MM.1S (cell line): ENCODE data around the gene ST6GAL1.
"Not testable (repeated sequence)": the region's sequence is repeated elsewhere in the genome, so short reads cannot be mapped to it uniquely, and the experiment has no call there.

Experiments
- DNase-seq: peaks from one replicate; pipeline ENCODE4 v3.0.0-alpha.2; 2015
- H2AFZ ChIP-seq: fragments of 300-600 bp; sonication (generic); 2 replicates; pipeline ENCODE4 v1.6.0; 2016; ENCODE audit warnings: antibody characterized with exemption, low read length
- H3F3A ChIP-seq: fragments of 300-600 bp; sonication (generic); 2 replicates; pipeline ENCODE4 v1.6.1; 2016; ENCODE audit warnings: mild to moderate bottlenecking, antibody characterized with exemption, low read length, moderate library complexity, mixed read lengths; ENCODE audit not compliant: insufficient read depth
- H3K27ac ChIP-seq: fragments of 300-600 bp; sonication (generic); 2 replicates; pipeline ENCODE4 v1.5.1; 2016; ENCODE audit warnings: mild to moderate bottlenecking, low read length
- H3K27me3 ChIP-seq: fragments of 300-600 bp; sonication (generic); replicated peaks from 2 replicates; pipeline ENCODE4 v1.6.0; 2016; ENCODE audit warnings: low read length; ENCODE audit not compliant: insufficient read depth
- H3K36me3 ChIP-seq: fragments of 300-600 bp; sonication (generic); replicated peaks from 2 replicates; pipeline ENCODE4 v1.6.1; 2016; ENCODE audit warnings: mild to moderate bottlenecking, low read length, mixed read lengths; ENCODE audit not compliant: insufficient read depth
- H3K4me1 ChIP-seq: fragments of 300-600 bp; sonication (generic); 2 replicates; pipeline ENCODE4 v1.6.1; 2016; ENCODE audit warnings: low read length, mixed read lengths
- H3K4me2 ChIP-seq: fragments of 300-600 bp; sonication (generic); 2 replicates; pipeline ENCODE4 v1.6.0; 2016; ENCODE audit warnings: low read depth, low read length
- H3K4me3 ChIP-seq: fragments of 300-600 bp; sonication (generic); 2 replicates; pipeline ENCODE4 v1.5.1; 2016; ENCODE audit warnings: low read length, mixed read lengths
- H3K79me2 ChIP-seq: fragments of 300-600 bp; sonication (generic); 2 replicates; pipeline ENCODE4 v1.6.1; 2016; ENCODE audit warnings: mixed run types, low read length, mixed read lengths
- H3K9ac ChIP-seq: fragments of 300-600 bp; sonication (generic); 2 replicates; pipeline ENCODE4 v1.6.1; 2016; ENCODE audit warnings: low read length, mixed read lengths
- H3K9me2 ChIP-seq: fragments of 300-600 bp; sonication (generic); replicated peaks from 2 replicates; pipeline ENCODE4 v1.6.1; 2016; ENCODE audit warnings: mild to moderate bottlenecking, low read length, mixed read lengths; ENCODE audit not compliant: insufficient read depth
- H3K9me3 ChIP-seq: fragments of 300-600 bp; sonication (generic); replicated peaks from 2 replicates; pipeline ENCODE4 v1.6.1; 2016; ENCODE audit warnings: mild to moderate bottlenecking, low read length, mixed read lengths; ENCODE audit not compliant: insufficient read depth
- H4K20me1 ChIP-seq: fragments of 300-600 bp; sonication (generic); 2 replicates; pipeline ENCODE4 v1.6.1; 2016; ENCODE audit warnings: mild to moderate bottlenecking, low read length, moderate library complexity, mixed read lengths; ENCODE audit not compliant: insufficient read depth
- CTCF ChIP-seq: fragments of 300-600 bp; sonication (generic); IDR thresholded peaks from 2 replicates; pipeline ENCODE4 v1.5.1; 2016; ENCODE audit warnings: antibody characterized with exemption, low read length, mixed read lengths
- EZH2 ChIP-seq: fragments of 300-600 bp; sonication (generic); optimal IDR thresholded peaks from 2 replicates; pipeline ENCODE3; 2017; ENCODE audit warnings: low read depth, mild to moderate bottlenecking, antibody characterized with exemption, low read length, mixed read lengths
- EZH2phosphoT487 ChIP-seq: fragments of 300-600 bp; sonication (generic); IDR thresholded peaks from 2 replicates; pipeline ENCODE4 v1.6.1; 2018; ENCODE audit warnings: antibody characterized with exemption, low read length

ST6GAL1 gene

GRCh38 chr3:187002915-187003314, 72.6 kb downstream of the ST6GAL1 start:
- H3K4me2 ChIP-seq: 0 out of 2 replicates have a peak overlapping the region, but pooled peaks have one; percentile 4

GRCh38 chr3:187005827-187006481, 75.6 kb downstream of the ST6GAL1 start:
- Histone ChIP-seq H3K4me2 (no peak overlapping the region), H3K4me1 (peaks cover 45% of the 10 kb centered on the region), H3K79me2 (peaks cover 96% of the 10 kb centered on the region), H3K4me3 (no peak overlapping the region), H3K9me3 (no peaks in the 10 kb centered on the region), H3K27ac (no peak overlapping the region), H3K9me2 (no peaks in the 10 kb centered on the region), H3F3A (peaks cover 16% of the 10 kb centered on the region), H2AFZ (no peak overlapping the region), H3K27me3 (no peaks in the 10 kb centered on the region), H3K36me3 (peaks cover 47% of the 10 kb centered on the region), H3K9ac (no peak overlapping the region), H4K20me1 (no peaks in the 10 kb centered on the region; the same call in 1 of the 2 replicates)
- no peak for TF ChIP-seq EZH2phosphoT487
- TF ChIP-seq CTCF: no peak
- no peak for TF ChIP-seq EZH2
- no peak for DNase-seq

More at GRCh38 chr3:187002915-187003314, 72.6 kb downstream of the ST6GAL1 start:
- no peak for DNase-seq
- Histone ChIP-seq H2AFZ (no peak overlapping the region), H3K79me2 (peaks cover 94% of the 10 kb centered on the region), H4K20me1 (no peaks in the 10 kb centered on the region; the same call in 1 of the 2 replicates), H3K9me2 (no peaks in the 10 kb centered on the region), H3K4me1 (peaks cover 48% of the 10 kb centered on the region), H3K27me3 (no peaks in the 10 kb centered on the region), H3K9ac (no peak overlapping the region), H3K36me3 (peaks cover 47% of the 10 kb centered on the region), H3K27ac (no peak overlapping the region), H3K4me3 (no peak overlapping the region), H3K9me3 (no peaks in the 10 kb centered on the region), H3F3A (peaks cover 44% of the 10 kb centered on the region)
- TF ChIP-seq CTCF (no peak), EZH2 (no peak), EZH2phosphoT487 (no peak)

GRCh38 chr3:187006864-187007630, 76.7 kb downstream of the ST6GAL1 start:
- H4K20me1 ChIP-seq: no peaks in the 10 kb centered on the region; the same call in 1 of the 2 replicates
- peaks cover 44% of the 10 kb centered on the region for H3K4me1 ChIP-seq
- H3K27ac ChIP-seq: no peak overlapping the region

GRCh38 chr3:187010382-187010781, 80.1 kb downstream of the ST6GAL1 start:
- Histone ChIP-seq H3F3A (peaks cover 17% of the 10 kb centered on the region; the same call in 1 of the 2 replicates), H3K4me1 (peaks cover 20% of the 10 kb centered on the region), H3K36me3 (peaks cover 28% of the 10 kb centered on the region), H3K79me2 (peaks cover 96% of the 10 kb centered on the region)
- H3K9me2 ChIP-seq, H2AFZ ChIP-seq, H4K20me1 ChIP-seq, H3K9ac ChIP-seq, H3K9me3 ChIP-seq, H3K4me3 ChIP-seq, H3K4me2 ChIP-seq, H3K27me3 ChIP-seq, H3K27ac ChIP-seq, DNase-seq: not testable (repeated sequence)

More at GRCh38 chr3:187006864-187007630, 76.7 kb downstream of the ST6GAL1 start:
- no peak overlapping the region for H2AFZ ChIP-seq
- H3K9me3 ChIP-seq: no peaks in the 10 kb centered on the region
- H3K9ac ChIP-seq: no peak overlapping the region
- H3K4me2 ChIP-seq: no peak overlapping the region
- peaks cover 20% of the 10 kb centered on the region; the same call in 1 of the 2 replicates for H3F3A ChIP-seq
- no peak overlapping the region for H3K4me3 ChIP-seq
- no peaks in the 10 kb centered on the region for H3K9me2 ChIP-seq
- DNase-seq: no peak
- peaks cover 96% of the 10 kb centered on the region for H3K79me2 ChIP-seq
- H3K36me3 ChIP-seq: peaks cover 44% of the 10 kb centered on the region
- no peaks in the 10 kb centered on the region for H3K27me3 ChIP-seq
- TF ChIP-seq EZH2 (no peak), EZH2phosphoT487 (no peak), CTCF (no peak)
